HG02759 (cell line): ENCODE data around the gene P4HA3.

Experiments
- ATAC-seq: cut with Tn5 transposase; IDR thresholded peaks from one replicate; pipeline ENCODE4 v1.9.1; 2021; ENCODE audit warnings: mild to moderate bottlenecking, moderate library complexity; ENCODE audit not compliant: unreplicated experiment

The P4HA3 gene

GRCh38 chr11:74318241-74318932 is 6.9 kb upstream of the P4HA3 start:
- no peak for ATAC-seq

- ATAC-seq, result no peak
Observed at GRCh38 chr11:74316772-74317505, 5.5 kb upstream of the P4HA3 start.

DNA sequence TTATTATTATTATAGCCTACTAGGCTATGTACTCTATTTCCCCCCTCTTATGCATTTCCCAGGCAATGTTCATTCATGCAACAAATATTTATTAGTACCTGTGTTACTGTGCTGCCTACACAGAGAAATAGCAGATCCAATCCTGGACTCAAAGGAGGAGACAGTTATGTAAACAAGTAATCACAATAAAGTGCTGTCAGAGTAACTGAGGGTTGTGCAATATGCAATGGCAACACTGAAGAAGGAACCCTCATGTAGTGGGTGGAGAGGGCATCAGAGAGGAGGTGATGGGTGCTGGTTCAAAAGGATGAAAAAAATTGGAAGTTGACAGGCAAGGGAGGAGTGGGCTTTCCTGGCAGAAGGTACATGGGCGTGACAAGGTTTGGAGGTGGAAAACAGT is 886 bp upstream of the P4HA3 start:
- ATAC-seq, result no peak

DNA sequence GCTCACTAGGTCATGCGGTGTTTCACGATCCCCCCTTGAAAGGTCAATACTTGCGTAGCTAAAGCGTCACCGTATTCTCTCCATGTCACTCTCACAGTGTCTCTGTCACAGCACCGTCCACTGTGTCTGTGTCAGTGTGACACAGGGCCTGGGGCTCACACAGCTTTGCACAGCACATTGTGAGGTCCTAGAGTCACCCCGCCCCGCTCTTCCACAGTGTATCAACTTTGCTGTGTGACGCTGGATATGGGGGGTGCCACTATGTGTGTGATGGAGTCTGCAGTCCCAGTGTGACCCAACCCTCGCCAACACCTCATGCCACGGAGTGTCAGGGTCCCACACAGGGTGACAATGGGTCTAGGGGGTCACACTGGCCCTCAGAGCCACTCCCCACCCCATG is 583 bp downstream of the P4HA3 start:
- ATAC-seq, result no peak

DNA sequence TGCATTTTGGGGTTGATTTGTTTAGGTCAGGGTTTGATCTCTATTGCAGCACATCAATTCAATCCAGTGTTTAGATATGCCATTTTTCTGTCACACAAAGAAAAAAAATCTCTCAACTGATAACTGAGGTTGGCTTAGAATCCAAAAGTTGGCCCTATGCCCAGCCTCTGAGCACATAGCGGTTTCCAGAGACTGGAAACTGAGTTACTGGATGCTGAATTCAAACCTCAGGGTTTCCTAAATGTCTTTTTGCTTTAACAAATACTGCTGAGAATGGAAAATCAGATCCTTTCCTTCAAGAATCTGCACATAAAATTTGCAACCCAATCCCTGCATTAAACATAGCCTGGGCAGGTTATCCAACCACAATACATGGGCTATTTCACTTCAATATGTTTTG is 4.0 kb downstream of the P4HA3 start:
- ATAC-seq, result no peak

GRCh38 chr11:74306435-74307175 is 4.8 kb downstream of the P4HA3 start:
- ATAC-seq, result no peak

DNA sequence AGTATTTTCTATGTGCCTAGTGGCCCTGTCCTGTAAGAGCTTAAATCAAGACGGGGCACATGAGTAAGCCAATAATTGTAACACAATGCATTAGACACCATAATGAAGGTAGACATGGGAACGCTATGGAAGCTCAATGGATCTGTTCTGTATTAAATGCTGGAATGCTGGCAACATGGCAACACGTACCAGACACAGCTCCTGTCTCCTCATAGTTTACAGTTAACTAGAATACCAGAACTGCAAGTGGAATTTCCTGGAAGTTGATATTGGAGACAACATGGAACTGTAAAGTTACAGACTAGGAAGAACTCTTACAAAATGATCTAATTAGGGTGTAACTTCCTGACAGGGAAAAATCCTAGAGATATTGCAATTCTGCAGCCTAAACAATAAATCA is 12.4 kb downstream of the P4HA3 start:
- no peak for ATAC-seq

DNA sequence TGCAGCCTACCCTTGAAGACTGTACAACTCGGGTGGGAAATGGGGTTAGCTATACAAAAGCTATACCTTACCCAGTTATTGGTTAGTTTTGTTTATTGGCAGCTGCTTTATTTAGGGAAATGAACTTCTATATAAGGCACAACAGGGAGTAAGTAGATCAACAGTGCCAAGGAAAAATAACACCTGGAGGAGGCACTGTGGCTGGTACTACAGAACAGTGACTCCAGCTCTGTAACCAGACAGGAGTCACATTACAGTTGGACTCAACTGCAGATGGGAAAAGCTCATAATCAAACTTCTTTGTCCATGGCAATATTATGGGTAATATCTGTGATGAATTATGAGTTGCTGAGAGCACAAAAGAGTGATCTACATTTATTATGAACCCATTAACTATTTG is 14.0 kb downstream of the P4HA3 start:
- ATAC-seq, result no peak

GRCh38 chr11:74288911-74289310 is 22.5 kb downstream of the P4HA3 start:
- ATAC-seq, result no peak

GRCh38 chr11:74288161-74288560 is 23.3 kb downstream of the P4HA3 start:
- ATAC-seq, result no peak

GRCh38 chr11:74284466-74284865 is 27.0 kb downstream of the P4HA3 start:
- no peak for ATAC-seq

DNA sequence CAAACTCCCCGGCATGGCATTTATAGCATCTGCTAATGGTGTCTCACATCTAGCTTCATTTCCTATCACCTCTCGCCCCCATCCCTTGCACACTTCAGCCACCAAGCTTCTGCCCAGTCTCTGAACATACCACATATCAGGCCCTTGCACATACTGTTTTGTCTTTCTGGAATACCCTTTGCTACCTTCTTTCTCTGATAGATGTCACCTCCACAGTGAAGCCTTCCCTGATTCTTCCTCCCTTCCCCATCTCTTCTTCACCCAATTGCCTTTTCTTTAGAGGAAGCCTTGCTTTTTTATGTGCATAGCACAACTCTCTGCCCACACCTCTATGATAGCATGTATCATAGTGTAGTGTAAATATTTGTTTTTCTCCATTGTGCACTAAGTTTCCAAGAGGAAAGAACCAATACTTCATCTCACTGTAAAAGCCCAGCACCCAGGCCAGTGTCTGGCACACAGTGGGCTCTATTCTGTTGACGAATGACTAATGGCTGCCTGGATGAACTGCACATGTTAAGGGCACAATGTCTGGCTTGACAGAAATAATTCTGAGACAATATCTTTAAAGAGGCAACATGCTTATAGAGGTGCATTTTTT is 27.8 kb downstream of the P4HA3 start:
- no peak for ATAC-seq

DNA sequence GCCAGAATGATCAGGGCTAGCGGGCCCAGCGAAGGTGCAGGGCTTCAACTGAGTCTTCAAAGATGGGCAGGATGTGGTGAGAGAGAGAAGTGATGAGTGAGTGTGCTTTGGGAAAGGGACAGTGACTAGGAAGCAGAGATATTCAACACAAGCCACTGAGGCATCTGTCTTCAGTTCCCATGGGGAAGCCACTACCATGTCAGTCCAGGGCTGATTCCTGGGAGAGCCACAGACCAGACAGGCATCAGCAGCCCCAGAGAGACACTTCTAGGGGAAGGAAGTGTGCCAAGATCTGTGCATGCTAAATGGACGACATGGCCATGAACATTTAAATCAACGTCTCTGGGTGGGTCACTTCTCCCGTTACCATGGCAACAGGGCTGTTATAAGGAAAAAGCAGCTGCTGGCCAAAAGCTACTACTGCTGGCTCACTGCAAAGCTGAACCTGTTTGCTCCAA is 28.5 kb downstream of the P4HA3 start:
- ATAC-seq, result no peak

DNA sequence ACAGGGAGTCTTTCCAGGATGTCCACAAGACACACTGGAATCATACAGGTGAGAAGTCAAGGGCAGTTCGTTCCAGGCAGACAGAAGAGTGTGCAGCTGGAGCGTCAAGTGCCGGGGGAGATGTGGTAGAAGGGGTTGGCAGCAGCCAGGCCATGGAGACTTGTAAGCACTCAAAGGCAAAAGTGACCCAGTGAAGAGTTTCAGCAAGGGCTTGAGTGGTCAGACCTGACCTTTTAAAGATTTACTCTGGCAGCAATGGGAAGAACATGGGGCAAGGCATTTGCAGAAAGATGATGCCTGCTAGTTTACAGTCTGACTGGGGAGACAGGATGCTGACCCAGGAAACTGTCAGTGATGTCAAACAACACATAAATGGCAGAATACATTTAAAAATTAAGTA is 29.0 kb downstream of the P4HA3 start:
- no peak for ATAC-seq

DNA sequence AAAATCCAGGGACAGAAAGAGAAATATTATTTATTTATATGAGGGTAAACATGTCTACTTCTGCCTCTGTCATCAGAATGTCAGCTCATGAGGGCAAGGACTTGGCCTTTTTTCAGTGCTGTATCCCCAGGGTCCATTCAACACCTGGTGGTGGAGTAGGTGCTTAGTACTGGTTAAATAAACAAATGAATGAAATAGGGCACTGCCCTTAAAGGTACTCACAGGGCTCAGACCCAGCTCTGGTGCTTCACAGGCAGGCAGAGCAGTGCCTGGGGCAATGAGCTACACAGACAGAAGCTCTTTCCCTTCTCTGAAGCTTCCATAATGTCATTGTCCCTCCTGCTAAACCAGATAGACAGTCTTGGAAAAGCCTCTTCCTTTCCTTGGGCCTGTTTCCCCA is 30.9 kb downstream of the P4HA3 start:
- ATAC-seq, result no peak

GRCh38 chr11:74279256-74279655 is 32.2 kb downstream of the P4HA3 start:
- ATAC-seq, result no peak

DNA sequence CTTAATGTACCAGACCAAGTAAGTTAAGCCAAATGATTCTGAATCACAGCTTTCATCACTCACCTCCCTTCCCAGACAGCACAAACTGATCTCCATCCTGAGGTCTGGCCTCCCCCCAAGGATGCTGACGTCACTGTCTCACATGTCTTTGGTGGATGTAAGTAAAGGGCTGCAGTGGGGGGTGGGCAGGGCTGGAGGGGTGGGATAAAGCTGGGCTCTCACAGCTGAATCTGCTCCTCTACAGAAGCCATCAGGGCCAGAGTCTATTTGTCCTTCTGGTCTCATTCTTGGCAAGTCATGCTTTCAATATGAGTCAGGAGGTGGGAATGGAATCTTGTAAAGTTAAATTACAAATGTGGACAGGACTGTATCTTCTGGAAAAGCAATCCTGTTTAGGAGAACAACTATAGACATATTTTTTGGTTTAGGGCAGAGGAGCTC is 32.7 kb downstream of the P4HA3 start:
- ATAC-seq, result no peak

- no peak for ATAC-seq
Observed at GRCh38 chr11:74278103-74278502, 33.3 kb downstream of the P4HA3 start.

DNA sequence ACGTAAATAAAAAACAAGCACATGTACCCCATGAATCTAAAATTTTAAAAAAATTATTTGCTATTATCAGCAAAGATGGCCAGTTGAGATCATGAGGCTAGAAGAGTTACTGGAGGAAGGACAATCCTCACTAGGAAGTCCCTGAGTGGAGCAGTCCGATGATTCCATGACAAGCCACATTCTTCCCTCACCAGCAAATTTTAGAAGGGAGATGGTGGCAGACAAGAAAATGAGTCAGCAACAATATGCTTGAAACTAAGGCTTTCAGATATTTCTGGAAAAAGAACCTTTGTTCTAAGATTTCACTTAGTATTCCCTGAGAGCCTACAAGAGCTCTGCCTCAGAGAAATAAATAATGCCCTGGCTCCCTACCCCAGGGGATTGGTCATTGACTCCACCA is 34.9 kb downstream of the P4HA3 start:
- no peak for ATAC-seq

DNA sequence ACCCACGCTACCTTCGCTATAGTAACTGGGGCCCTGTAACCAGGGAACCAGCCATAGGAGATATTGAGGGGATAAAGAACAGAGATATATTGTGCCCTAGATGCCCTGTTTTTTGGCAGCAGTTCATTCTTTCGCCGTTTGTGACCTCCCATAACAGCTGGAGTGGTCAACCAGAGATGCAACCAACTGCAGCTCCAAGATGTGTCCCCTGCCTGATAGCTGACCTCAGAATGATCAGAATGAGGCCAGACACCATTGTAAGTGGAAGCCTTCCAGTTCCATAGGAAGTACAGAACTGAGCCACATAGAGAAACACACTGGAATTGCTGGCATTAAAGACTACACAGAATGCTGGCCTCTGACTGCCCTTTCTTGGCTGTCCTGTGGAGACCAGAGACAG is 39.2 kb downstream of the P4HA3 start:
- ATAC-seq, result no peak

DNA sequence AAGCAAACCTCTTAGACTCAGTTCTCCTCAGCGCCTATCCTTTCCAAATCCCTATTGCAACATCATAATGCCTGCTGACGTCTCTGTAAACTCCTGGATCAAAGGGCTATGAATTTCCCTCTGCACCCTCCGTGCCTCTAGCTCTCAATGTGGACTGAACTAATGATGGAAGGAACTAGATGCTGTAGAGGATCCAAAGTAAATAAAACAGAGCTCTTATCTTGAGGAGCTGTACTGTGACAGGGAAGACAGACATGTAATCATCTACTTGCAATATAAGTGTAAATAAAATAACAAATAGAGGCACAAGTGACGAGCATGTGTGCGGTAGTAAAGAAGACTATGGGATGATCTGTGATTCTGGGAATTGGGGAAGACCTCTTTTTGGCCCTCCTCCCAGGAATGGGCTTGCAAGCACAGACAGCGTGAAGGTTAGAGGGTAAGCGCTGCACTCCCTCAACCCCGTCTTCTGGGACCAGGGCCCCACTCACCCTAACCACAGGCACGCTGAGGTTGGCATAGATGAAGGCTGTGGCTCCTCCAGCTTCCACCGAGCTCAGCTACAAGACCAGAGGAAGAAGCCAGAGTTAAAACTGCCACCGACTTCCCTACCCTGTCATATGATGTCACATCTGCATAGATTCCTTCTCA is 42.2 kb downstream of the P4HA3 start:
- no peak for ATAC-seq
